GM12878 (cell line): ENCODE data around the gene LAMA2. TPM values are rescaled to one million over a fixed set of nuclear protein-coding genes. Genes with fewer than 3 reads are reported as not detected.

Experiments used
- ATAC-seq: fragments of 200-7000 bp; cut with Tn5 transposase; 3 replicates; pipeline ENCODE4 v1.9.1; 2020; ENCODE audit warnings: mild to moderate bottlenecking, moderate library complexity
- BruUV-seq: library from RNA; stranded (reverse); fragments of 400-500 nt; replicated peaks from 2 replicates; lab custom pipeline; 2021; lab: Mats Ljungman, UMichigan
- CTCF ChIA-PET: fragments of 300-600 bp; sonication (Branson Sonifier 250); formaldehyde crosslinking; extraction: SDS; loops from one replicate; lab custom pipeline; 2021; ENCODE audit warnings: inconsistent platforms; lab: Yijun Ruan, JAX
- POLR2A ChIA-PET: fragments of 350-600 bp; formaldehyde crosslinking; extraction: SDS; loops from one replicate; lab custom pipeline; 2021; ENCODE audit warnings: inconsistent platforms; lab: Charles Lee
- RAD21 ChIA-PET: fragments of 300-600 bp; sonication (Branson Sonifier 250); formaldehyde crosslinking; loops from one replicate; lab custom pipeline; 2023; ENCODE audit warnings: antibody characterized with exemption; ENCODE audit not compliant: unreplicated experiment; lab: Charles Lee
- SMC1A ChIA-PET: fragments of 300-600 bp; sonication (Branson Sonifier 250); formaldehyde crosslinking; loops from one replicate; lab custom pipeline; 2023; ENCODE audit not compliant: unreplicated experiment, uncharacterized antibody; lab: Charles Lee
- DNase-seq: peaks from one replicate; pipeline ENCODE4 v3.0.0-alpha.2; 2011; ENCODE audit warnings: low read depth, low spot score
- FAIRE-seq: peaks from 3 replicates; lab custom pipeline; 2011; peaks lifted over from hg19 to GRCh38; lab: Jason Lieb, UNC
- H2AFZ ChIP-seq: 2 replicates; pipeline ENCODE4 v1.6.0; 2011; ENCODE audit warnings: low read depth, low read length, control low read depth; ENCODE audit not compliant: control insufficient read depth
- H3K27ac ChIP-seq: 2 replicates; pipeline ENCODE4 v1.5.1; 2011; ENCODE audit warnings: control low read depth; ENCODE audit not compliant: control insufficient read depth, insufficient read depth
- H3K27me3 ChIP-seq, 2 experiments: replicated peaks in 1 of 2; 2 replicates each; pipeline versions ENCODE4 v1.6.0 to v1.6.1; 2011; ENCODE audit warnings: low read length in 1 of 2; ENCODE audit not compliant: control insufficient read depth in 2 of 2, insufficient read depth in 2 of 2
- H3K36me3 ChIP-seq, 2 experiments: 2 replicates each; pipeline ENCODE4 v1.5.1; 2011; ENCODE audit warnings: low read length in 1 of 2; ENCODE audit not compliant: control insufficient read depth in 2 of 2, insufficient read depth in 2 of 2
- H3K4me1 ChIP-seq: 2 replicates; pipeline ENCODE4 v1.6.1; 2011; ENCODE audit warnings: mild to moderate bottlenecking, low read length, moderate library complexity, mixed read lengths; ENCODE audit not compliant: control insufficient read depth, insufficient read depth
- H3K4me2 ChIP-seq: 2 replicates; pipeline ENCODE4 v1.6.0; 2011; ENCODE audit warnings: control low read depth; ENCODE audit not compliant: control insufficient read depth, insufficient read depth
- H3K4me3 ChIP-seq: fragments of 200-600 bp; sonication (generic); 2 replicates; pipeline ENCODE4 v1.5.1; 2016
- H3K79me2 ChIP-seq: 2 replicates; pipeline ENCODE4 v1.6.0; 2011; ENCODE audit warnings: low read length; ENCODE audit not compliant: control insufficient read depth, insufficient read depth
- H3K9ac ChIP-seq: 2 replicates; pipeline ENCODE4 v1.8.0; 2011; ENCODE audit warnings: low read length, control low read depth, mixed read lengths; ENCODE audit not compliant: control insufficient read depth, insufficient read depth
- H3K9me3 ChIP-seq: replicated peaks from 3 replicates; pipeline ENCODE4 v1.5.1; 2011; ENCODE audit warnings: mild to moderate bottlenecking, low read length; ENCODE audit not compliant: control insufficient read depth, insufficient read depth
- H4K20me1 ChIP-seq: 2 replicates; pipeline ENCODE4 v1.6.0; 2011; ENCODE audit not compliant: control insufficient read depth, insufficient read depth
- CBX3 ChIP-seq: fragments of 200-600 bp; sonication (generic); IDR thresholded peaks from 2 replicates; pipeline ENCODE4 v1.6.1; 2016; ENCODE audit warnings: low read depth, borderline replicate concordance
- CREB1 ChIP-seq: IDR thresholded peaks from 2 replicates; pipeline ENCODE4 v1.6.1; 2012; ENCODE audit warnings: low read depth, mild to moderate bottlenecking, inconsistent platforms
- EGR1 ChIP-seq, 2 experiments: IDR thresholded peaks; 1 replicate in 1 of 2; 2 replicates in 1 of 2; pipeline ENCODE4 v1.6.1; 2011 to 2012; ENCODE audit warnings: low read depth in 2 of 2, low read length in 2 of 2, borderline replicate concordance in 1 of 2, mild to moderate bottlenecking in 1 of 2, moderate library complexity in 1 of 2
- JUND ChIP-seq: IDR thresholded peaks from 2 replicates; pipeline ENCODE4 v1.6.1; 2012; ENCODE audit warnings: low read depth, mild to moderate bottlenecking, low read length, improper control_type of control experiment, moderate library complexity
- MTA3 ChIP-seq: IDR thresholded peaks from 2 replicates; pipeline ENCODE4 v1.6.1; 2012; ENCODE audit warnings: low read length, inconsistent platforms, borderline replicate concordance
- RCOR1 ChIP-seq: conservative IDR thresholded peaks from 2 replicates; pipeline ENCODE4 v1.6.1; 2012; ENCODE audit warnings: low read depth, low read length, improper control_type of control experiment
- SMC3 ChIP-seq: IDR thresholded peaks from 2 replicates; pipeline ENCODE4 v1.6.1; 2011; ENCODE audit warnings: low read length, improper control_type of control experiment, borderline replicate concordance
- SUPT20H ChIP-seq: IDR thresholded peaks from 2 replicates; pipeline ENCODE4 v1.6.1; 2011; ENCODE audit warnings: low read depth, mild to moderate bottlenecking, low read length, moderate library complexity, borderline replicate concordance; ENCODE audit not compliant: control insufficient read depth
- SUZ12 ChIP-seq: fragments of 200-600 bp; sonication (generic); IDR thresholded peaks from one replicate; pipeline ENCODE4 v1.6.1; 2018; ENCODE audit warnings: antibody characterized with exemption, mild to moderate bottlenecking; ENCODE audit not compliant: unreplicated experiment
- YY1 ChIP-seq: IDR thresholded peaks from 2 replicates; pipeline ENCODE4 v1.6.1; 2011; ENCODE audit warnings: low read depth, mild to moderate bottlenecking, low read length
- WGBS: methylation state at CpG from one replicate; pipeline ENCODE4 v1.1.6; 2016; ENCODE audit warnings: low lambda C conversion rate; ENCODE audit not compliant: insufficient replicate concordance, insufficient coverage; ENCODE audit errors: missing lambda C conversion rate; 5-methylcytosine and 5-hydroxymethylcytosine counted together
- in situ Hi-C: fragments of 300-500 bp; cut with MboI; formaldehyde crosslinking; loops from 9 replicates; pipeline ENCODE4 v1.14.3; 2018; ENCODE audit warnings: mixed read lengths
- intact Hi-C: fragments of 100-400 bp; cut with micrococcal nuclease; formaldehyde crosslinking; loops from one replicate; pipeline ENCODE4 v1.14.2; 2022; ENCODE audit not compliant: unreplicated experiment
- polyA plus RNA-seq, 11 experiments: library from polyadenylated mRNA; depleted of rRNA in 4 of 11; unstranded in 6 of 11; stranded (reverse) in 5 of 11; fragments of >200 nt; fragmentation: Nextera tagmentation in 4 of 11; fragmentation: Illumina TruSeq in 1 of 11; extraction: Ambion mirVana in 4 of 11; extraction: Trizol in 1 of 11; gene quantifications; 1 replicate in 1 of 11; 2 replicates in 10 of 11; pipeline versions ENCODE4 v1.2.1 to v1.2.3, GENCODE V29; 2011 to 2016; ENCODE audit warnings: inconsistent platforms in 2 of 11, missing spikeins in 2 of 11, low read depth in 1 of 11
- total RNA-seq, 4 experiments: library from RNA; depleted of rRNA in 3 of 4; stranded (reverse); fragments of >200 nt in 3 of 4; fragmentation: Illumina TruSeq in 1 of 4; extraction: Trizol in 1 of 4; gene quantifications; 2 replicates each; pipeline versions ENCODE4 v1.2.1 to v1.2.3, GENCODE V29; 2013 to 2021
- TF ChIP-seq, protein P1 (sequence below): IDR thresholded peaks from 2 replicates; pipeline ENCODE4 v1.6.1; 2012; ENCODE audit warnings: improper control_type of control experiment, low read depth, low read length; ENCODE audit not compliant: insufficient replicate concordance
- TF ChIP-seq, protein P2 (sequence below): IDR thresholded peaks from 2 replicates; pipeline ENCODE4 v1.6.1; 2011; ENCODE audit warnings: low read depth, mild to moderate bottlenecking, low read length, moderate library complexity, borderline replicate concordance; ENCODE audit errors: extremely low read depth
- TF ChIP-seq, protein P3 (sequence below): fragments of 450-650 bp; conservative IDR thresholded peaks from 2 replicates; pipeline ENCODE4 v1.6.1; 2017; ENCODE audit warnings: mild to moderate bottlenecking, moderate library complexity

The LAMA2 gene
- total and polyA plus RNA-seq, 10 of the 15 experiments (the other 5 are each of a cell fraction or from before 2014, with no cell fraction given): 0.04 to 2.0 (median 0.37) TPM; not detected in 1

DNA sequence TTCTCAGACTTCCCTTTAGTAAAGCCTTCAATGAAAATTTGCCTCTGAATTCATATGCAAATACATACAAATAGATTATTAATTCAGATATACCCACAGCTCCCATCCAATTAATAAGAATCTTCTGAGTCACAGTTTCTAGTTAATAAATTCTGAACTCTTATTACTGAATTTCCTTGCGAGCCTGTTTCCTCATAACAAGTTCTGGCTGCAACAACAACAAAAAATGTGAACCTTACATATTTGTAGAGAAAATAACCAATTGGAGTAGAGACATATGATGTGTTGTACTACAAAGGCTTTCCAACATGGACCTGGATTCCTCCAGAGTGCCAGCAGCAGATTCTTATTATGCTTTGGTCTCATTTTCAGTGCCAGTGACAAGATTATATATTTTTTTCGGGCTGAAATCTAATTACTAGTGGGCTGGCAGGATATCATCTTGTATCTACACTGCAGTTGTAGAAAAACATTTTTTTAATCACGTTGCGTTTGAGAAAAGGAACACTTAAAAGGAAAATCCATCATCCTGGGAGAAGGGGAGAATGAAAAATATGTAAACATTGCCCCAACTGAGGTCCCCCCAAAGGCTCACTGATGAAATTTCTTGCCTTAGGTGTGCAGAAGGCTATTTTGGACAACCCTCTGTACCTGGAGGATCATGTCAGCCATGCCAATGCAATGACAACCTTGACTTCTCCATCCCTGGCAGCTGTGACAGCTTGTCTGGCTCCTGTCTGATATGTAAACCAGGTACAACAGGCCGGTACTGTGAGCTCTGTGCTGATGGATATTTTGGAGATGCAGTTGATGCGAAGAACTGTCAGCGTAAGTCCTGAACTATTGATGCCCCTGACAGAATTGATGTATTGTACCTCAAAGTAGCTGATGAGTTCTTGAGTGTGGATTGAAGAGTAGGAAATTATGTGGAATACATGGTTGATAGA, 404.6 kb downstream of the LAMA2 start:
- no peak overlapping the region for H3K4me2 ChIP-seq
- ChIA-PET SMC1A (no interaction called here), CTCF (no interaction called here), RAD21 (interaction anchor here (1.0 kb wide), 1 partner anchor 11 kb away, joined by 3 read pairs; no protein-coding TSS in a partner anchor), POLR2A (no interaction called here)
- H3K36me3 ChIP-seq: no peaks in the 10 kb centered on the region
- ATAC-seq: no peak
- no peaks in the 10 kb centered on the region for H3K27me3 ChIP-seq
- H2AFZ ChIP-seq: no peak overlapping the region
- no peak for DNase-seq
- H3K27ac ChIP-seq: no peak overlapping the region
- intact Hi-C loops (no loop called here), in situ Hi-C loops (no loop called here)
- 37% methylated on average over 7 of the region's 7 CpGs for WGBS
- no peaks in the 10 kb centered on the region for H3K79me2 ChIP-seq
- H3K4me1 ChIP-seq: no peaks in the 10 kb centered on the region
- no TSS peak for BruUV-seq
- H4K20me1 ChIP-seq: no peaks in the 10 kb centered on the region
- FAIRE-seq: no peak
- H3K9me3 ChIP-seq: no peaks in the 10 kb centered on the region
- no peak overlapping the region for H3K9ac ChIP-seq
- H3K4me3 ChIP-seq: no peak overlapping the region
- TF ChIP-seq, protein P1, sequence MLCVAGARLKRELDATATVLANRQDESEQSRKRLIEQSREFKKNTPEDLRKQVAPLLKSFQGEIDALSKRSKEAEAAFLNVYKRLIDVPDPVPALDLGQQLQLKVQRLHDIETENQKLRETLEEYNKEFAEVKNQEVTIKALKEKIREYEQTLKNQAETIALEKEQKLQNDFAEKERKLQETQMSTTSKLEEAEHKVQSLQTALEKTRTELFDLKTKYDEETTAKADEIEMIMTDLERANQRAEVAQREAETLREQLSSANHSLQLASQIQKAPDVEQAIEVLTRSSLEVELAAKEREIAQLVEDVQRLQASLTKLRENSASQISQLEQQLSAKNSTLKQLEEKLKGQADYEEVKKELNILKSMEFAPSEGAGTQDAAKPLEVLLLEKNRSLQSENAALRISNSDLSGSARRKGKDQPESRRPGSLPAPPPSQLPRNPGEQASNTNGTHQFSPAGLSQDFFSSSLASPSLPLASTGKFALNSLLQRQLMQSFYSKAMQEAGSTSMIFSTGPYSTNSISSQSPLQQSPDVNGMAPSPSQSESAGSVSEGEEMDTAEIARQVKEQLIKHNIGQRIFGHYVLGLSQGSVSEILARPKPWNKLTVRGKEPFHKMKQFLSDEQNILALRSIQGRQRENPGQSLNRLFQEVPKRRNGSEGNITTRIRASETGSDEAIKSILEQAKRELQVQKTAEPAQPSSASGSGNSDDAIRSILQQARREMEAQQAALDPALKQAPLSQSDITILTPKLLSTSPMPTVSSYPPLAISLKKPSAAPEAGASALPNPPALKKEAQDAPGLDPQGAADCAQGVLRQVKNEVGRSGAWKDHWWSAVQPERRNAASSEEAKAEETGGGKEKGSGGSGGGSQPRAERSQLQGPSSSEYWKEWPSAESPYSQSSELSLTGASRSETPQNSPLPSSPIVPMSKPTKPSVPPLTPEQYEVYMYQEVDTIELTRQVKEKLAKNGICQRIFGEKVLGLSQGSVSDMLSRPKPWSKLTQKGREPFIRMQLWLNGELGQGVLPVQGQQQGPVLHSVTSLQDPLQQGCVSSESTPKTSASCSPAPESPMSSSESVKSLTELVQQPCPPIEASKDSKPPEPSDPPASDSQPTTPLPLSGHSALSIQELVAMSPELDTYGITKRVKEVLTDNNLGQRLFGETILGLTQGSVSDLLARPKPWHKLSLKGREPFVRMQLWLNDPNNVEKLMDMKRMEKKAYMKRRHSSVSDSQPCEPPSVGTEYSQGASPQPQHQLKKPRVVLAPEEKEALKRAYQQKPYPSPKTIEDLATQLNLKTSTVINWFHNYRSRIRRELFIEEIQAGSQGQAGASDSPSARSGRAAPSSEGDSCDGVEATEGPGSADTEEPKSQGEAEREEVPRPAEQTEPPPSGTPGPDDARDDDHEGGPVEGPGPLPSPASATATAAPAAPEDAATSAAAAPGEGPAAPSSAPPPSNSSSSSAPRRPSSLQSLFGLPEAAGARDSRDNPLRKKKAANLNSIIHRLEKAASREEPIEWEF: no peak
- TF ChIP-seq JUND (no peak), CREB1 (no peak), SUPT20H (no peak), SUZ12 (no peak), CBX3 (no peak), MTA3 (no peak), RCOR1 (no peak), YY1 (no peak), SMC3 (no peak), EGR1 (IDR thresholded peaks at IDR 0.05; ENCODE audit: borderline replicate concordance in 1 of 2, low read depth in 2 of 2, low read length in 2 of 2) (no peak)
- TF ChIP-seq, protein P2, sequence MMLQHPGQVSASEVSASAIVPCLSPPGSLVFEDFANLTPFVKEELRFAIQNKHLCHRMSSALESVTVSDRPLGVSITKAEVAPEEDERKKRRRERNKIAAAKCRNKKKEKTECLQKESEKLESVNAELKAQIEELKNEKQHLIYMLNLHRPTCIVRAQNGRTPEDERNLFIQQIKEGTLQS: no peak
- TF ChIP-seq, protein P3, sequence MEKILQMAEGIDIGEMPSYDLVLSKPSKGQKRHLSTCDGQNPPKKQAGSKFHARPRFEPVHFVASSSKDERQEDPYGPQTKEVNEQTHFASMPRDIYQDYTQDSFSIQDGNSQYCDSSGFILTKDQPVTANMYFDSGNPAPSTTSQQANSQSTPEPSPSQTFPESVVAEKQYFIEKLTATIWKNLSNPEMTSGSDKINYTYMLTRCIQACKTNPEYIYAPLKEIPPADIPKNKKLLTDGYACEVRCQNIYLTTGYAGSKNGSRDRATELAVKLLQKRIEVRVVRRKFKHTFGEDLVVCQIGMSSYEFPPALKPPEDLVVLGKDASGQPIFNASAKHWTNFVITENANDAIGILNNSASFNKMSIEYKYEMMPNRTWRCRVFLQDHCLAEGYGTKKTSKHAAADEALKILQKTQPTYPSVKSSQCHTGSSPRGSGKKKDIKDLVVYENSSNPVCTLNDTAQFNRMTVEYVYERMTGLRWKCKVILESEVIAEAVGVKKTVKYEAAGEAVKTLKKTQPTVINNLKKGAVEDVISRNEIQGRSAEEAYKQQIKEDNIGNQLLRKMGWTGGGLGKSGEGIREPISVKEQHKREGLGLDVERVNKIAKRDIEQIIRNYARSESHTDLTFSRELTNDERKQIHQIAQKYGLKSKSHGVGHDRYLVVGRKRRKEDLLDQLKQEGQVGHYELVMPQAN: no peak
